Middle frontal gyrus (tissue), 1 donor: Measurements from ENCODE around the gene BFSP1.

Experiments
- DNase-seq: peaks from one replicate; pipeline ENCODE4 v3.0.0-alpha.2; 2015; ENCODE audit warnings: low spot score; ENCODE audit errors: extremely low spot score

Gene BFSP1

DNA sequence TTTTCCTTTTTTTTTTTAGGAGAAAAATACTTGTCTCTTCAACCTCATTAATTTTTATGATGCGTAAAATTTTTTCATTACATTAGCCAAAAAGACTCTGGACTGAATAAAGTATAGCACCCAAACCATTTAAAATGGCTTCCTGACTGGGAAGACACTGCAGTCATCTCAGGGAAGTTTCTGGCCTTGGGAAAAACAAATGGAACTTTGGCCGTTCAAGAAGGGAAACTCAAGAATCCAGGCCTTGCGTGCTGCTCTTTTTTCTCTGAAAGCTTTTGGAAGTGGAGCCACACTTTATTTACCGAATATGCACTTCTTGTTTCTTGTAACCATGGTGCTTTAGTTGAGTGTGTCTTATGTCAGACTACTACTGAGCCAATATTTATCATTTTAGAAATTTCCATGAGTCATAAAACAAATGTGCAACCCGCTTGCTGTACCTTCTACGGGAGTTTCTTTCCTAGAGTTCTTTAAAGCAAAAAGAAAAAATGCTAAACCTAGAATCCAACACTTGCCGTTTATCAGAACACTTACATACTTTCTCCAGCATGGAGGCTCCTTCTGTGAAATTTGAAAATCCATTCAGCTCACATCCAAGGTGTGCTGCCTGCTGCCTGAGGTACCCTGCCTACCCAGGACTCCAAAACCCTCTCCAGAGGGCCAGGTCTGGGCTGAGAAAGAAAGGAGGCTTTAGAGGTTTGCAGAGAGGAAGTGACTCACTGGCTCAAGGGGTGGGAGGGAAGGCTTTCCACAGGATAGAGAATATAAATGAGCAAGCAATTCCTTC is 27.2 kb upstream of the BFSP1 start:
- DNase-seq, result no peak

DNA sequence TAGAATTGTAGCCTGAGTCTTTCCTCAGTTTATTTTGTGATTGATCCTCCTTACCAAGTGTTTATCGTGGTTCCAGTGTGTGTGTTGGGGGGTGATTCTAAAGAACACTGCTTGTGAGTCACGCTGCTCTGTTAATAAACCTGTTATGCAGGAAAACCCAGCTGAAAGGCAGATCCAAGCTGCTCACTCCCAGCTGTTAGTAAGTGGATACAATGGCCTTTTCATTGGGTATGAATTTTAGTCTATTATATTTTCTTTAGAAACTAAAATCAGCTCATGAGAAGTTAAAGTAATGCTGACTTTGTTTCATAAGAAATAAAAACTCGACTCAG is 26.5 kb upstream of the BFSP1 start:
- DNase-seq, result no peak

GRCh38 chr20:17556837-17557674 is 25.9 kb upstream of the BFSP1 start:
- DNase-seq, result no peak

GRCh38 chr20:17555106-17555505 is 23.9 kb upstream of the BFSP1 start:
- DNase-seq, result no peak

DNA sequence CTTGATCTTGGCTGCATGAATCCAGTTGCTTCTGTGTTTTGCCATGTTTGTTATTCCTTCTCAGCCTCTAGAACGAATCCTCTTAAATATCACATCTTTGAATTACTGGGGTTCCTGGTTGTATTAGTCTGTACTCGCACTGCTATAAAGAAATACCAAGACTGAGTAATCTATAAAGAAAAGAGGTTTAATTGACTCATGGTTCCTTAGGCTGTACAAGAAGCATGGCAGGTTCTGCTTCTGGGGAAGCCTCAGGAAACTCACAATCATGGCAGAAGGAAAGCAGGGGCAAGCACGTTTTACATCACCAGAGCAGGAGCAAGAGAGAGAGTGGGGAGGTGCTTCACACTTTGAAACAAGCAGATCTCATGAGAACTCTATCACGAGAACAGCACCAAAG is 18.0 kb upstream of the BFSP1 start:
- DNase-seq, result no peak

- DNase-seq, result no peak
Measured at GRCh38 chr20:17545127-17545526, 13.9 kb upstream of the BFSP1 start.

DNA sequence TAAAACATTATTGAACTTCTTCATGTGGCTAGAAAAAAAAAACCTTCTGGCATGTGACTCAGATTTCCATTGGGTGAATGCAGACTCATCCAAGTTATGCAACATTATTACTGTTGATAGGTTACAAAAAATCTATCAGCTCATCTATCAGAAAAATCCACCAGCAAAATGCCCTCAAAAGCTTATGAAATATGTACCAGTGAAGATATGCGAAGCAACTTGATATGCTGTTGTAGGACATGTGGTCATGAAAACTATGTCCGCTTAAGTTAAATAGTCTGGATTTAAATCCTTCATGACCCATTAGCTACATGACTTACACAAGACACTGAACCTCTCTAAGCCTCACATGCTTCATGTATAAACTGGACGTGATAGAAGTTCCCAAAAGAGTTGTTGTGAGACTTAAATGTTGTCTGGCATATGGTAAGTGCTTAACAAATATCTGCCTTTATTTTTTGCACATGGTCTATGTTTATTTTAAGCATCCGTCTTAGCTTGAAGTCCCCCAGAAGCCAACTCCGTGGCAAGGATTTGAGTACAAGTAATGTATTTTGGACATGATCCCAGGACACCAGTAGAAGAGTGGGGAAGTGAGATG is 12.5 kb upstream of the BFSP1 start:
- no peak for DNase-seq

DNA sequence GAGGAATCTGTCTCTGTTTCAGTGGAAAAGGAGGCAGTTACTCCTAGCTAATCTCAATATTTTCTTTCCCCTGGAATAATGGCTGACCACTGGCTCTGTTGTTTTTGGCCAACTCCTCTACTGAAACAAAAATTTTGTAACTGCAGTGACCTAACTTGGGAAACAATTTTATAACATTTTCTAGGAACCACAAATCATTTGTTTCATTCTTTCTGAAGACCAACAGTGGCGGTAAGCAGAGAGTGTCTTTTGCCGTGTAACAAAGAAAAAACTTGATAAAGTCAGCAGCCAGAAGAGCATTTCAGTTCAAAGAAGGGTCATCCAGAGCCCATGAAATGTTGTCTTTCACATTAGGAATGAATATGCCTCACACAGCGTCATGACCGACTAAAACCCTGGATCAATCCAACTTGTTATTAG is 11.8 kb upstream of the BFSP1 start:
- DNase-seq, result no peak

DNA sequence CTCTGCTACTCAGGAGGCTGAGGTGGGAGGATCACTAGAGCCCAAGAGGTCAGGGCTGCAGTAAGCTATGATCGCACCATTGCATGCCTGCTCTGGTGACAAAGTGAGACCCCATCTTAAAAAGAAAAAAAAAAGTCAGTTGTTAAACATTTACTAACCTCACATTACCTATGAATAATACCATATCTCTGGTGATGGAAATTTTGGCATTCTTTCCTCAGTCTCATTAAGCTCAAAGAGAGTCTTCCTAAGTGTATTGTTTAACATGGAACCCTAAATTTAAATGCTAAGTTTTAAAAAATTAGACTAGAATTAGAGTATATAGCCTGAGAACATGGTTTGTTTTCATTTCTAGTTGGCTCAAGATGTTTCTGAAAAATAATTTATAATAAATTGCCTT is 11.3 kb upstream of the BFSP1 start:
- DNase-seq, result no peak

DNA sequence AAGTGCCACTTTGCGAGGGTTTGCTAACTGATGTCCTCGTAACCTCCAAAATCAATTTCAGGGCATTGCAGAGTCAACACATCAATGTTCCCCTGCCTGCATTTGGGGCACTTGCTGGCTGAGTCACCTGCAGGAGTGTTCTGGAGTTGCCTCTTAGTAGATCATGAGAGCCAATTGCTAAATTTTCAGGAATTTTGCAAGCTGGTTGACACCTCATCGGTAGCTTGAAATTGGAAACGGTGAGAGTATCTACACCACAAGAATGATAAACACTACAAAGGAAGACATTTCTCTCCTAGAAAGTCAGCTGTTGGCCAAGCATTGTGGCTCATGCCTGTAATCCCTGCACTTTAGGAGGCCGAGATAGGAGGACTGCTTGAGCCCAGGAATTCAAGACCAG is 10.8 kb upstream of the BFSP1 start:
- DNase-seq, result no peak

- no peak for DNase-seq
Measured at GRCh38 chr20:17541596-17541995, 10.4 kb upstream of the BFSP1 start.

DNA sequence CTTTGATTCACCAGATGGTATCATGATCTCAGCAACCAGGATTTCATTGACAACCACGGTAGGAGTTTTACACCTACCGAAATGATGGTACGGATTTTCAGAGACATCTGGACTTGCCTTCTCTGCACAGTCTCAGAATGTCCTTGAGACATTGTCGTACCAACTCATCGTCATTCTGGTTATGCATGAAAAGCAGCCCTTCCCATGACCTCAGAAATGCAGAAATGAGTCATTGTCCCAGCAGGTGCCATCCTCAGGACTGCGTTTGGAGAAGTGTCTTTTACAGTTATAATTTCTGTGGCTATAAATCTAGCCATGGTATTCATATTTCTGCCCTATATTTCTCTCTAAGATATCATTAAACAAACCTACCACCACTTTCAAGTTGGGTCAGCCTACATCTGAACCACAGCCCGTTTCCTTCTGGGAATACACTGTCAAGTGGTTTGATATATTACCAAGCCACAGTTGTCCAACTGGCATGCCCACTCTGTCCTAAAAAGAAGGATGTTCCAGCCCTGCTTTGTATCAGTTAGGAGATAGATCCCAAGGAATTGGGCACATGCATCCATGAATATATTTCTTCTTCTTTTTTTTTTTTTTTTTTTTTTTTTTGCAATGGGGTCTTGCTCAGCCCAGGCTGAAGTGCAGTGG is 7.5 kb upstream of the BFSP1 start:
- no peak for DNase-seq

DNA sequence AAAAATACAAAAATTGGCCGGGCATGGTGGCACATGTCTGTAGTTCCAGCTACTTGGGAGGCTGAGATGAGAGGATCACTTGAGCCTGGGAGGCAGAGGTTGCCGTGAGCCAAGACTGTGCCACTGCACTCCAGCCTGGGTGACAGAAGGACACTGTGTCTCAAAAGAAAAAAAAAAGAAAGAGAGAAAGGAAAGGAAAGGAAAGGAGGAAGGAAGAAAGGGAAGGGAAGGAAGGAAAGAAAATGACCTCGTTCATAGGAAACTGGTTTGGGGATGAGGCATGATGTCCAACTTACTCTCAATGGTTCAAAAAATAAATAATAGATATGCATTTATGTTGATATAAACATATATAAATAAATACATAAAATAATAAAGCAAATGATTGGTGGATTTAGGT is 6.8 kb upstream of the BFSP1 start:
- no peak for DNase-seq

DNA sequence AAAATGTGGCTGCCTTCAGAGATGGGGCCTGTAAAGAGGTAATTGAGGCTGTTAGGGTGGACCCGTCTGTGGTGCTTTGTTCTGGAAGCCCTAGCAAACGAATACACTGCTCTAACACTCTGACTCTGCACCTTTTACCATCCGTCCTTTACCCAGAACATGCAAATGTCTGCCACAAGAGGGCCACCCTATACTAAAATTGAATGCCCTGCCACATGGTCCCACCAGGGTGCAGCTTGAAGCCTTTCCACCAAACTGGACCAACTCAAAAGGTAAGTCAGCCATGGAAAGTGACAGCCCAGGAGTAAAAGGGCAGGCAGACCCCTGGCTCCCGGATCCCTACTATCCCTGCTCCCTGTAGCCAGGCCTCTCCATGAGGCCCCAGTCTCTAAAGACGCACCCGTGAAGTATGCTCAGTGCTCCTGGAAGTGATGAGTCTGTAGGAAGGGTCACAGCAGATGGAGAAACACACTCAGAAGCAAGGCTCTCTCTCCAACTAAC is 5.8 kb upstream of the BFSP1 start:
- peak; percentile 60 for DNase-seq

GRCh38 chr20:17534077-17534476 is 2.9 kb upstream of the BFSP1 start:
- DNase-seq, result no peak

- DNase-seq, result no peak
Measured at GRCh38 chr20:17533396-17533795, 2.2 kb upstream of the BFSP1 start.

DNA sequence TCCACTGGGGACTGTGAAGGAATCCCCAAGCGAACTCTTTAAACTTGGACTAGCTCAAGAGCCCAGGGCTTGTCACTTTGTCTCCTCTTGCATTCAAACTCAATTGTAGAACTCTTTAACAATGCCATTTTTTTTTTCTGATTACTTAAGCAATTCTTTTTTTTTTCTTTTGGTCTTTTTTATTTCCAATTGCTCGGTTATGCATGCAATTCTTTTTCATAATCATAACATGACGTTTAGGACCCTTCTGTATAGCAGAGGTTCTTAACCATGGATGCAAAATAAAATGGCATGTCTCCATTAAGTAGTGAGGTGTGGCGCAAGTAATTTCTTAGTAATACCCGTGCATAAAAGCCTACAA is 466 bp upstream of the BFSP1 start:
- no peak for DNase-seq

- no peak for DNase-seq
Measured at GRCh38 chr20:17530153-17530552, 1.0 kb downstream of the BFSP1 start.

DNA sequence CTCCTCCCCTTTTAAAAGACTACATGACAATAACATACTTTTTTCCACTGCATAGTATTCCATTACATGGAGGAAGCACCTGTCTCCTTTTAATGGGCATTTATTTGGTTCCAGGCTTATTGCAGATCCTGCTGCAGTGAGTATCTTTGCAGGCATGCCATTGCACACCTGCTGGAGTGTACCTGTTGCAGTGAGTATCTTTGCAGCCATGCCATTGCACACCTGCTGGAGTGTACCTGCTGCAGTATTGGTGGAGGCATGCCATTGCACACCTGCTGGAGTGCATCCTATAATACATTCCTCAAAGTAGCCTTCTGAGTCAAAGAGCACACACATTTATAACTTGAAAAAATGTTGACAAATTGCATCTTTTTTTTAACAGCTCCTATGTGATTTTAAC is 1.6 kb downstream of the BFSP1 start:
- DNase-seq, result no peak

- DNase-seq, result no peak
Measured at GRCh38 chr20:17525650-17526049, 5.5 kb downstream of the BFSP1 start.

DNA sequence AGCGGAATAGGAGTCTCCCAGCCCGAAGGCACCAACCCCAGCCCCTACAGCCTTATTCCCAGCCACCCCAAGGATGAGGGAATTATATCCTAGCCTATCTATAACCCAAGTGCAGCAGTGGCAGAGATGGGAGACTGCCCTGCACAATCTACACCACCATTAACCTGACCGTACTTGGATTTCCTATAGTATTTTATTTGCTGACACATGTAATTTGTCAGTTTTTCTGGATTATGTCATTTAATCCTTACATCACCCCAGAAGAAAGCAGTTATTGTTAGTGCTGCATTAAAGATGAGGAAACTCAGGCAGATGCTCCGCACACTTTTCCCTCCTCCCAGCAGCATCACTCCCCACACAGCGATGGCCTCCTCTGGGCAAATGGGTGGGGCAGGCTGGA is 6.0 kb downstream of the BFSP1 start:
- DNase-seq, result no peak

DNA sequence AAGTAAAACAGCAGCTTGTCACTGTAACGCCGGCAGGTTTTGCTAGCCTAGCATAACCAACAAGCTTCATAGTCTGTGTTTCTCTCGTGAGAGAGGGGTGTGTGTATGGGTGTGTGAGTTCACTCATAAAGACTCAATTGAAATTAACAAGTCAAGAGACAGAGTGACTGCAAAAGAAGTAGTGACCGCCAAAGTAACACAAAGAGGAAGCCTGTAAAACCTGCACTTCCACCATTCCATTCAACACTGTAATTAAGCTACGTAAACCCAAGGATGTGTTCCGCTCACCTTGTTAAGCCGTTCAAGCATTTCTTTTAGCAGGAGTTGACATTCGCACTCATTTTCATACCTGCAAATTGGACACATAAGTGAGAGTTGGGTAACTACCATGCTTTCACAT is 6.6 kb downstream of the BFSP1 start:
- no peak for DNase-seq
